GM12878 (cell line): ENCODE data around the gene CWC25. TPM values are rescaled to one million over a fixed set of nuclear protein-coding genes. Genes with fewer than 3 reads are reported as not detected.

Experiments used
- CHD2 ChIP-seq: IDR thresholded peaks from 2 replicates; pipeline ENCODE4 v1.6.1; 2011; ENCODE audit warnings: low read depth, low read length, improper control_type of control experiment, borderline replicate concordance
- EED ChIP-seq: sonication (generic); IDR thresholded peaks from 2 replicates; pipeline ENCODE4 v1.6.1; 2016; ENCODE audit warnings: antibody characterized with exemption, low read depth
- EP300 ChIP-seq, 2 experiments: fragments of 150-350 bp in 1 of 2; IDR thresholded peaks; 2 replicates each; pipeline ENCODE4 v1.6.1; 2011 to 2012; ENCODE audit warnings: low read depth in 2 of 2, low read length in 2 of 2, borderline replicate concordance in 1 of 2, improper control_type of control experiment in 1 of 2, inconsistent platforms in 1 of 2; ENCODE audit not compliant: control insufficient read depth in 1 of 2
- FOS ChIP-seq: IDR thresholded peaks from 3 replicates; pipeline ENCODE4 v1.6.1; 2011; ENCODE audit warnings: borderline replicate concordance; ENCODE audit not compliant: insufficient read length; ENCODE audit errors: extremely low read depth
- HDAC2 ChIP-seq: fragments of 200-600 bp; sonication (generic); IDR thresholded peaks from 2 replicates; pipeline ENCODE4 v1.6.1; 2017
- PAX8 ChIP-seq: fragments of 450-650 bp; IDR thresholded peaks from 2 replicates; pipeline ENCODE4 v1.6.1; 2017; ENCODE audit warnings: mild to moderate bottlenecking, moderate library complexity
- POLR2A ChIP-seq: IDR thresholded peaks from 2 replicates; pipeline ENCODE4 v1.6.1; 2011; ENCODE audit warnings: low read depth, mild to moderate bottlenecking, low read length
- ZNF622 ChIP-seq: fragments of 450-650 bp; IDR thresholded peaks from 2 replicates; pipeline ENCODE4 v1.6.1; 2017; ENCODE audit warnings: mild to moderate bottlenecking, inconsistent platforms
- polyA plus RNA-seq, 11 experiments: library from polyadenylated mRNA; depleted of rRNA in 4 of 11; unstranded in 6 of 11; stranded (reverse) in 5 of 11; fragments of >200 nt; fragmentation: Nextera tagmentation in 4 of 11; fragmentation: Illumina TruSeq in 1 of 11; extraction: Ambion mirVana in 4 of 11; extraction: Trizol in 1 of 11; gene quantifications; 1 replicate in 1 of 11; 2 replicates in 10 of 11; pipeline versions ENCODE4 v1.2.1 to v1.2.3, GENCODE V29; 2011 to 2016; ENCODE audit warnings: inconsistent platforms in 2 of 11, missing spikeins in 2 of 11, low read depth in 1 of 11
- total RNA-seq, 4 experiments: library from RNA; depleted of rRNA in 3 of 4; stranded (reverse); fragments of >200 nt in 3 of 4; fragmentation: Illumina TruSeq in 1 of 4; extraction: Trizol in 1 of 4; gene quantifications; 2 replicates each; pipeline versions ENCODE4 v1.2.1 to v1.2.3, GENCODE V29; 2013 to 2021
- TF ChIP-seq, protein P1 (sequence below): IDR thresholded peaks from 2 replicates; pipeline ENCODE4 v1.6.1; 2012; ENCODE audit warnings: low read depth, low read length, improper control_type of control experiment
- TF ChIP-seq, protein P2 (sequence below): IDR thresholded peaks from 2 replicates; pipeline ENCODE4 v1.6.1; 2011; ENCODE audit warnings: borderline replicate concordance, low read depth, mild to moderate bottlenecking, moderate library complexity, low read length; ENCODE audit not compliant: insufficient read depth, poor library complexity, severe bottlenecking
- TF ChIP-seq, protein P3 (sequence below): fragments of 450-650 bp; IDR thresholded peaks from 2 replicates; pipeline ENCODE4 v1.6.1; 2018; ENCODE audit warnings: borderline replicate concordance, mild to moderate bottlenecking; ENCODE audit not compliant: partially characterized antibody
- TF ChIP-seq, protein P4 (sequence below): fragments of 450-650 bp; IDR thresholded peaks from 2 replicates; pipeline ENCODE4 v1.6.1; 2017; ENCODE audit warnings: mild to moderate bottlenecking
- TF ChIP-seq, protein P5 (sequence below): IDR thresholded peaks from 2 replicates; pipeline ENCODE4 v1.6.1; 2011; ENCODE audit warnings: low read depth, mild to moderate bottlenecking, low read length, moderate library complexity, borderline replicate concordance; ENCODE audit errors: extremely low read depth
- TF ChIP-seq, protein P6 (sequence below): IDR thresholded peaks from 2 replicates; pipeline ENCODE4 v1.6.1; 2012; ENCODE audit warnings: low read depth, low read length, improper control_type of control experiment
- TF ChIP-seq, protein P7 (sequence below): fragments of 450-650 bp; IDR thresholded peaks from 2 replicates; pipeline ENCODE4 v1.6.1; 2017; ENCODE audit warnings: low read depth, mild to moderate bottlenecking, moderate library complexity

CWC25 gene
- total and polyA plus RNA-seq, 10 of the 15 experiments (the other 5 are each of a cell fraction or from before 2014, with no cell fraction given), result 14.7 to 29.7 (median 22.9) TPM

DNA sequence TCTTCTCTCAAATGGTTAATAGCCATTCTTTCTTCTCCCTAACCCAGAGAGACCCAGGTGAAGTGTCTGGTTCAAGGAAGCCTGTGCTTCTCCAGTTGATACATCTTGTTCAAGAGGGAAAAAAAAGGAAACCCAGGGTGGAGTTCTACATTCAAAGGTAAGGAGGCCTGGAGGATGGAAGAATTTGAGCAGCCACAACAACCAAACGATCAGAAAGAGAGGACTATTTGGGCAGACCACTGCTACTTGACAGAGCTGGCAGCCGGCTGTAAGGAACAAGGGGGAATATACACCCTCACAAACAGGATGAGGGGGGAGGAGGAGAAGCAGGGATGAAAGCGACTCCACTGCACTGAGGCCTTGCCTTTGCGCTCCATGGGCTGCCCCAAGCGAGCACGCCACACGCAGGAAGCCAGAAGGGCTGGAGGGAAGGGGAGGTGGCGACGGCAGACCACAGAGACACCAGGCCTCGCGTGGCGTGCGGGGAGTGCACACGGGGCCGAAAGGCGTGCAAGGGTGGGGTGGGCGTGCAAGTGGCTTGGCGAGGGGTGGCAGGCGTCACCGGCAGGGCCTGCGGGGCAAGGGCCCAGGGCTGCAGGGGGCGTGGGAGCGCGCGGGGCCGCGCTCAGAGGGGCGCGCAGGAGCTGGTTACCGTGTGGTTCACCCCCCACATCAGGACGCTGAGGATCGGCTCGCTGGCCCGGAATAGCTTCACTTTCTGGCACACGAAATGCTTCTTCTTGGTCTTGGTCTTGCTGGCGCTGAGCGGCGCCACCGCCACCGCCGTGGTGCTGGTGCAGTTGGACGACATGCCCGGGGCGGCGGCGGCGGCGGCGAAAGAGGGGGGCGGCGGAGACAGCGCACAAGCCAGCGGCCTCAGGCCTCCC, 26.3 kb downstream of the CWC25 start (continued):
- TF ChIP-seq FOS (no peak), POLR2A (0 out of 2 replicates have a peak, but pooled peaks have one; percentile 29), HDAC2 (no peak), ZNF622 (no peak), CHD2 (peak; percentile 22; the same call in 1 of the 2 replicates), EP300 (IDR thresholded peaks at IDR 0.05; ENCODE audit: borderline replicate concordance in 1 of 2, control insufficient read depth in 1 of 2, low read depth in 2 of 2, low read length in 2 of 2) (no peak), PAX8 (no peak), EED (peak; percentile 34; the same call in 1 of the 2 replicates)
- TF ChIP-seq, protein P1, sequence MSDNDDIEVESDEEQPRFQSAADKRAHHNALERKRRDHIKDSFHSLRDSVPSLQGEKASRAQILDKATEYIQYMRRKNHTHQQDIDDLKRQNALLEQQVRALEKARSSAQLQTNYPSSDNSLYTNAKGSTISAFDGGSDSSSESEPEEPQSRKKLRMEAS, result peak; percentile 66
- TF ChIP-seq, protein P2, sequence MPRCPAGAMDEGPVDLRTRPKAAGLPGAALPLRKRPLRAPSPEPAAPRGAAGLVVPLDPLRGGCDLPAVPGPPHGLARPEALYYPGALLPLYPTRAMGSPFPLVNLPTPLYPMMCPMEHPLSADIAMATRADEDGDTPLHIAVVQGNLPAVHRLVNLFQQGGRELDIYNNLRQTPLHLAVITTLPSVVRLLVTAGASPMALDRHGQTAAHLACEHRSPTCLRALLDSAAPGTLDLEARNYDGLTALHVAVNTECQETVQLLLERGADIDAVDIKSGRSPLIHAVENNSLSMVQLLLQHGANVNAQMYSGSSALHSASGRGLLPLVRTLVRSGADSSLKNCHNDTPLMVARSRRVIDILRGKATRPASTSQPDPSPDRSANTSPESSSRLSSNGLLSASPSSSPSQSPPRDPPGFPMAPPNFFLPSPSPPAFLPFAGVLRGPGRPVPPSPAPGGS, result no peak
- TF ChIP-seq, protein P3, sequence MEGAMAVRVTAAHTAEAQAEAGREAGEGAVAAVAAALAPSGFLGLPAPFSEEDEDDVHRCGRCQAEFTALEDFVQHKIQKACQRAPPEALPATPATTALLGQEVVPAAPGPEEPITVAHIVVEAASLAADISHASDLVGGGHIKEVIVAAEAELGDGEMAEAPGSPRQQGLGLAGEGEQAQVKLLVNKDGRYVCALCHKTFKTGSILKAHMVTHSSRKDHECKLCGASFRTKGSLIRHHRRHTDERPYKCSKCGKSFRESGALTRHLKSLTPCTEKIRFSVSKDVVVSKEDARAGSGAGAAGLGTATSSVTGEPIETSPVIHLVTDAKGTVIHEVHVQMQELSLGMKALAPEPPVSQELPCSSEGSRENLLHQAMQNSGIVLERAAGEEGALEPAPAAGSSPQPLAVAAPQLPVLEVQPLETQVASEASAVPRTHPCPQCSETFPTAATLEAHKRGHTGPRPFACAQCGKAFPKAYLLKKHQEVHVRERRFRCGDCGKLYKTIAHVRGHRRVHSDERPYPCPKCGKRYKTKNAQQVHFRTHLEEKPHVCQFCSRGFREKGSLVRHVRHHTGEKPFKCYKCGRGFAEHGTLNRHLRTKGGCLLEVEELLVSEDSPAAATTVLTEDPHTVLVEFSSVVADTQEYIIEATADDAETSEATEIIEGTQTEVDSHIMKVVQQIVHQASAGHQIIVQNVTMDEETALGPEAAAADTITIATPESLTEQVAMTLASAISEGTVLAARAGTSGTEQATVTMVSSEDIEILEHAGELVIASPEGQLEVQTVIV, result no peak
- TF ChIP-seq, protein P4, sequence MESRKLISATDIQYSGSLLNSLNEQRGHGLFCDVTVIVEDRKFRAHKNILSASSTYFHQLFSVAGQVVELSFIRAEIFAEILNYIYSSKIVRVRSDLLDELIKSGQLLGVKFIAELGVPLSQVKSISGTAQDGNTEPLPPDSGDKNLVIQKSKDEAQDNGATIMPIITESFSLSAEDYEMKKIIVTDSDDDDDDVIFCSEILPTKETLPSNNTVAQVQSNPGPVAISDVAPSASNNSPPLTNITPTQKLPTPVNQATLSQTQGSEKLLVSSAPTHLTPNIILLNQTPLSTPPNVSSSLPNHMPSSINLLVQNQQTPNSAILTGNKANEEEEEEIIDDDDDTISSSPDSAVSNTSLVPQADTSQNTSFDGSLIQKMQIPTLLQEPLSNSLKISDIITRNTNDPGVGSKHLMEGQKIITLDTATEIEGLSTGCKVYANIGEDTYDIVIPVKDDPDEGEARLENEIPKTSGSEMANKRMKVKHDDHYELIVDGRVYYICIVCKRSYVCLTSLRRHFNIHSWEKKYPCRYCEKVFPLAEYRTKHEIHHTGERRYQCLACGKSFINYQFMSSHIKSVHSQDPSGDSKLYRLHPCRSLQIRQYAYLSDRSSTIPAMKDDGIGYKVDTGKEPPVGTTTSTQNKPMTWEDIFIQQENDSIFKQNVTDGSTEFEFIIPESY, result no peak
- TF ChIP-seq, protein P5, sequence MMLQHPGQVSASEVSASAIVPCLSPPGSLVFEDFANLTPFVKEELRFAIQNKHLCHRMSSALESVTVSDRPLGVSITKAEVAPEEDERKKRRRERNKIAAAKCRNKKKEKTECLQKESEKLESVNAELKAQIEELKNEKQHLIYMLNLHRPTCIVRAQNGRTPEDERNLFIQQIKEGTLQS, result no peak
- TF ChIP-seq, protein P6, sequence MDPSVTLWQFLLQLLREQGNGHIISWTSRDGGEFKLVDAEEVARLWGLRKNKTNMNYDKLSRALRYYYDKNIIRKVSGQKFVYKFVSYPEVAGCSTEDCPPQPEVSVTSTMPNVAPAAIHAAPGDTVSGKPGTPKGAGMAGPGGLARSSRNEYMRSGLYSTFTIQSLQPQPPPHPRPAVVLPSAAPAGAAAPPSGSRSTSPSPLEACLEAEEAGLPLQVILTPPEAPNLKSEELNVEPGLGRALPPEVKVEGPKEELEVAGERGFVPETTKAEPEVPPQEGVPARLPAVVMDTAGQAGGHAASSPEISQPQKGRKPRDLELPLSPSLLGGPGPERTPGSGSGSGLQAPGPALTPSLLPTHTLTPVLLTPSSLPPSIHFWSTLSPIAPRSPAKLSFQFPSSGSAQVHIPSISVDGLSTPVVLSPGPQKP, result no peak
- TF ChIP-seq, protein P7, sequence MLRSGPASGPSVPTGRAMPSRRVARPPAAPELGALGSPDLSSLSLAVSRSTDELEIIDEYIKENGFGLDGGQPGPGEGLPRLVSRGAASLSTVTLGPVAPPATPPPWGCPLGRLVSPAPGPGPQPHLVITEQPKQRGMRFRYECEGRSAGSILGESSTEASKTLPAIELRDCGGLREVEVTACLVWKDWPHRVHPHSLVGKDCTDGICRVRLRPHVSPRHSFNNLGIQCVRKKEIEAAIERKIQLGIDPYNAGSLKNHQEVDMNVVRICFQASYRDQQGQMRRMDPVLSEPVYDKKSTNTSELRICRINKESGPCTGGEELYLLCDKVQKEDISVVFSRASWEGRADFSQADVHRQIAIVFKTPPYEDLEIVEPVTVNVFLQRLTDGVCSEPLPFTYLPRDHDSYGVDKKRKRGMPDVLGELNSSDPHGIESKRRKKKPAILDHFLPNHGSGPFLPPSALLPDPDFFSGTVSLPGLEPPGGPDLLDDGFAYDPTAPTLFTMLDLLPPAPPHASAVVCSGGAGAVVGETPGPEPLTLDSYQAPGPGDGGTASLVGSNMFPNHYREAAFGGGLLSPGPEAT, result no peak
